Ecto neural progenitor cell (in vitro differentiated cells): ENCODE data around the gene LRP1B.
"Not testable (repeated sequence)": the region's sequence is repeated elsewhere in the genome, so short reads cannot be mapped to it uniquely, and the experiment has no call there.

Source experiments
- DNase-seq: peaks from one replicate; pipeline ENCODE4 v3.0.0-alpha.2; 2018; ENCODE audit warnings: low spot score

The LRP1B gene

DNA sequence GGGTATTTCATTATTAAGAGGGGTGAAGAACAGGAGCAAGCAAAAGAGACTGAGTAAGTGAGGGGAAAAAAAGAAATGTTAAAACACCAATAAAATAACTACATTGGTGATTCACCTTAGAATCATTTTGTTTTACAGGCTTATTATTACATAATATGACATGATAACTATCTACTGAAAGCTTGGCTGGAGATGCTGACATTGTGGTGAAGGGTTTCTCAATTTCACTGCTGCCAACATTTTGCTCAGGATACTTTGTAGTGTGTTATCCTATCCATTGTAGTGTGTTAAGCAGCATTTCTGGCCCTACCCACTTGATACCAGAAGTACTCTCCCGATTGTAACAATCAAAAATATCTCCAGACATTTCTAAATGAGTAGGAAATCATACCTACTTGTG is 1786.0 kb downstream of the LRP1B start:
- DNase-seq = no peak

DNA sequence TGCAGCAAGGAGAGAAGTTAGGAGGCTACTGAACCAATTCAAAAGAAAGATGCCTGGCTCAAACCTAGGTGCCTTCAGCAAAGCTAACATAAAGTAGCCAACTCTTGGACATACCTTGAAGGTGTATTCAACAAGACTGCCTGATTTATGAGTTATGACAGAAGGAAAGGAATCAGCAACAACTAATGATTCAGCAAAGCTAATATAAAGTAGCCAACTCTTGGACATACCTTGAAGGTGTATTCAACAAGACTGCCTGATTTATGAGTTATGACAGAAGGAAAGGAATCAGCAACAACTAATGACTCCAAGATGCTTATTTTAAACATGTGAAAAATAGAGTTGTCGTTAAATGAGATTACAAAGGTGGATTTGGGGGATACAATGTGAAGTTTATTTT is 1786.5 kb downstream of the LRP1B start:
- DNase-seq = not testable (repeated sequence)

DNA sequence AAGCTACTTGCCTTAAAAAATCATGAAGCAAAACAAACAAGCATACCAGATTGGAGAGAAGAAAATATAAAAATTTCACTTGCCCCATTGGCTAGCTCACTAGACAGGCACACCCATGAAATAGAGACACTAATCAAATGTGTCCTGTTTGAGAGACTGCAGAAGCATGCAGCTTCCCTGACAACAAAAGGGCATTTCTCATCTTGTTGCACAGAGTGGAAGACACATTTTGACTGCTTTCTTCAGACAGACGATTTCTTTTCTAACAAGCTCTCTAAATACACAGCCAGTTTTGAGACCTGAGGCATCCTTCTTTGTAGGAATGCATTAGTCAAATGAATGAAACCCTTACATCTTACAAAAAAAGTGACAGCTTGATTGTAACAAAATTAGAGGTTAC is 1792.0 kb downstream of the LRP1B start:
- DNase-seq = no peak

DNA sequence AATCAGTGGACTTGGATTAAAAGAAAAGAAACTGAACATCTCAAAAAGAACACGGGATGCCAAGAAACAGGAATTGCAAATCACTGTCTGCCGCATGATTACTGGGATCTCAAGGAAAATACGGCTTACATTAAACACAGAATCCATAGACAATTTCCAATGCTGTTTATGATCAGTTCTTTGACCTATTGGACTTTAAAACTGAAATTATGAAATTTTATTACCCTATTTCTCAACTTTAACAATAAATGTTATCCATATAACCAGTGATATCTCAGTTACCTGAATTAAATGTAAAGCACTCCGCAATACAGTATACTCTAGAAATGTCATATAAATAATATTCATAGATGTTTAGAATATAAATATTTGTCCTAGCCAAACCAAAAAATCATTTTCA is 1793.8 kb downstream of the LRP1B start:
- no peak for DNase-seq

DNA sequence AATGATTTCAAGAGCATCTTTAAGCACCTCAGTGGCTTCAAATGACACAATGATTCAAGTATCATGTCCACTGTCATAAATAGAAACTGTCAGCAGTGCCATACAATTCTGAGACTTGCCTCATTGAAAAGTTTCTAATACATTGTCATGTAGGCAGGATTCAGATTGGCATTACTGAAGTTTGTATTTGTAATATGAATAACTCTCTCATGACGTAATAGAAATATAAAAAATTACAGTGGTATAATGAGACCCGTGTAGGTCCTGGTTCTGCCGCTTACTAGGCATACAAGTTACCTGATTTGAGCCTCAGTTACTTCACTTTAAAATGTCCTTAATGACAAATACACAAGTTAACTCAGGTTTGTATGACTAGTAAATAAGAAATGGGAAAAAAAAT is 1814.5 kb downstream of the LRP1B start:
- no peak for DNase-seq

DNA sequence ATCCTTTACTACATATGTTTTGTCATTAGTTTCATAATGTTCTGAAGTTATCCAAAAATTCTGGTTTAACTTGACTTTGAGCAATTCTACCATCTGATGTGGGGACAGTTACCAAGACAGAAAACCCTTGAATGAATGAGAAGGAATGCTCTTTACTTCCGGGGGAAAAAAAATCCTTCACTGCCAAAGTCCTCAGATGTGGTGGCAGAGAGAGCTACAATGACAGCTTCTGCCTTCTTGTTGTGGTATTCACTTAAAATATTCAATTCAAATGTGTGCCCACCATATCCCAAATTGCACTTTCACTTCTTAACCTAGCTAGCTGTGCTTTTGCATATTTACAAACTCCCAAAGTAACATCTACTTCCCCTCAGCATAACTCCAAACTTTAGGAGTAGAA is 1818.9 kb downstream of the LRP1B start:
- no peak for DNase-seq

DNA sequence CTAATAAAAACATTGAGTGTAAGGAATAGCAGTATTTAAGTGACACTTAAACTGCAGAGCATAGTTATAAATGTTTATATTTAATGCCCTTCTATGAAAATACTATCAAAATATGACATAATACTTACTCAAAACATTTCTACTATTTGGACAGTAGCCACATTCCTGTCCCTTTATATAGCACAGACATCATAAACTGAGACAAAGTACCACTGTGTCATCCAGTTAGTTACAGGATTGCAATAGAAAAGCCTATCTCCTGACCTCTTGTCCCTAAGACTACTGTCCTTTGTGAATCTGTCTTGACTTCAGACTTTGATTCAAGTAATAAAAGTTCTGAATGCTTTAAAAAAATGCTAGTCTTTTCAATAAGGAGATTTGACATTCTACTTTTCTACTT is 1822.1 kb downstream of the LRP1B start:
- no peak for DNase-seq

DNA sequence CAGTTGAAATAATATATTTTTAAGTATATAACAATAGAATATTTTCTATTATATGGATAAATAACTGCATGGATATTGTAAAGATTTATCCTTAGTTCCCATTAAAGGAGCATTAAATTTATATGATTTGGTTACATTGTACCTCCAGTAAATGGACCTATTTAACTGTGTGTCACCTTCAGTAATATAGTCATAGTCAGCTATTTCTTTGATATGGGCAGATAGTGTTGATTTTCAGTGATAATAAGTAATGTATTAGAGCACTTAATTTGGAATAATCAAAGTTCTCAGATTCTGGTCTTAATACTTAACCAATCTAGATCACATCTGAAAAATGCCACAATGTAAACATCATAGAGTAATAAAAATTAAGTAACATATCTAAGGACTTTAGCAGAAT is 1823.3 kb downstream of the LRP1B start:
- DNase-seq = no peak

DNA sequence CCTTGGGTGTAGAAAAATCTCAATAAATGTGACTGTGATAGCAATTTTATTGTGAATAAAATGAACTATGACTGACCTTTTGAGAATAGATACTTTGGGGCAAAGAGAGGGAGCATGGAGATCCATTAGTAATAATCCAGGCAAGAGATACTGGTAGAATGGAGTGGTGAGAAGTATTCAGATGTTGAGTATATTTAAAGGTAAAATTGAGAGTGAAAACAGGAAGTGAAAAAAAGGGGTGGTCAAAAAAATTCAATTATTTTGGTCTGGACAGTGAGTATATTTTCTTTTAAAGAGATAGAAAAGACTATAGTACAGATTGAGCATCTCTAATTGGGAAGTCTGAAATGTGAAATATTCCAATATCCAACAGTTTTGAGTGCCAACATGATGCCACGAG is 1835.0 kb downstream of the LRP1B start:
- DNase-seq = no peak

DNA sequence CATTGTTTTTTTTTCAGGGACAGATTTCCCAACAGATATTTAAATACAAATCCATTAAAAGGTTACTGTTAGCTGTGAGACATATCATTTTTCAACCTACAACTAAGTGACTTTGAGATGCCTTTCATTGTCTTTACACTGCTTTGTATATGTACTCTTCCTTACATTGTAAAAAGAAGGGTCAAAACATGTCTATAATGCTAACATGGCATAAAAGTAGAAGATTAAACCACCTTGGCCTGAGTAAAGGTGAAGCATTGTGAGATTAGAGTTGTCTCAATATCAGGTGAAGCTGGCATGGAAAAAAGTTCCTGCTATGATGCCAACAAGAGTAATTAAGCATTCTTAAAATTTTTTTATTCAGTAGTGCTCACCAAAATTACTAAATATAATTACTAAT is 1842.1 kb downstream of the LRP1B start:
- DNase-seq = no peak

DNA sequence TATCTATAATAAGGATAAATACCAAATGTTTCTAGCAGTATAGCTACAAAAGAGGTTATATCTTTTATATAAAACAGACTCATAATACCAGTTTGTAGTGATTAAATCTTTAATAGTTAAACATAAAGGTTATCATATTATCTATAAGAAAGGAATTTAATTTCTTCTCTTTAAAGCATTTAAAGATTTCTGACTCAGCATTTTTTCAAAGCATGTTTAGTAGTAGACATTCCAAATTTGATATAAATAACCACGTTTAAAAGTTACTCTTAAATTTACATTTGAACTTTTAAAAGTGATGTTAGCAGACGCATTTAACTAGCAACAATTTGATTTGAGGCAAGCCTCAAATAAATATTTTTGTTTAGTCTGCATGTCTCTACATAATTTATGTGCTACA is 1842.6 kb downstream of the LRP1B start:
- DNase-seq = no peak

DNA sequence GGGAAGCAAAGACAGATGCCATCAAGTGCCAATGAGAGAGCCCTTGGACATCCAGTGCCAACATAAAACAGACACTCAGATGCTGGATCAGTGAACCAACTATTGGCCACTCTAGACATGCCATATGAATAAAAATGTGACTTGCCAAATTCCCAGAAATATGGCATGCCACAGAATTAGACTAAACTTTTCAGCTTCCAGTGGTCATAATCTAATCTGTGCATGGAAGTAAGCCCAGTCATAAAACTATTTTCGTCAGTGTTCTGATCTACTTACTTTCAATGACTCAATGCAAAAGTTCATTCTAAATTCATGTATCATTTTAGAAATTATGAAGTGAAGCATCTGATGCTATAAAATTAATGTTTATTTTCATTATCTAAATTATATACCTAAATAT is 1844.4 kb downstream of the LRP1B start:
- DNase-seq = no peak

DNA sequence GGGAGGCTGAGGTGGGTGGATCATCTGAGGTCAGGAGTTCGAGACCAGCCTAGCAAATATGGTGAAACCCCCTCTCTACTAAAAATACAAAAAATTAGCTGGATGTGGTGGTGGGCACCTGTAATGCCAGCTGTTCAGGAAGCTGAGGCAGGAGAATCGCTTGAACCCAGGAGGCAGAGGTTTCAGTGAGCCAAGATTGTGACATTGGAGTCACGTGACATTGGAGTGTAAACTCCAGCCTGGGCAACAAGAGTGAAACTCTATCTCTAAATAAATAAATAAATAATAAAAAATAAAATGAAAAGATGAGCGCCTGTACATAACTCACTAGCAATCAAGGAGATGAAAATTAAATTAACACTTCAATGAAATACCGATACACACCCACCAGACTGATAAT is 1853.5 kb downstream of the LRP1B start:
- not testable (repeated sequence) for DNase-seq

DNA sequence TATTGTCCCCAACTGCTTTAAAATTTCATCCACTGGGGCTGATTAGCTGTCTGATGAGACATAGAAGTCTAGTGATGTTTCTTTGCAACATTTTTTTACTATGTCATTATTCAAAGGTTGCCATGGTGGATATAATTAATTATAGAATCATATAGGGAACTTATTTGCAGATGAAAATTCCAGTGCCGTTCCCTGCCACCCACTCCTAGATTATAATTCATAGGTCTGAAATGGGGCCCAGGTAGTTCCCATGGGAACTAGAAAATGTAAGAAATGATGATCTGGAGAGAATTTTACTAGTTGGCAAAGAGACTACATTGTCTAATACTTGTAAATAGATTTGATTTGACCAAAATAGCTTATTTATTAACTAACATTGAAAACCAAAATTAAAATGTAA is 1854.2 kb downstream of the LRP1B start:
- DNase-seq = no peak

DNA sequence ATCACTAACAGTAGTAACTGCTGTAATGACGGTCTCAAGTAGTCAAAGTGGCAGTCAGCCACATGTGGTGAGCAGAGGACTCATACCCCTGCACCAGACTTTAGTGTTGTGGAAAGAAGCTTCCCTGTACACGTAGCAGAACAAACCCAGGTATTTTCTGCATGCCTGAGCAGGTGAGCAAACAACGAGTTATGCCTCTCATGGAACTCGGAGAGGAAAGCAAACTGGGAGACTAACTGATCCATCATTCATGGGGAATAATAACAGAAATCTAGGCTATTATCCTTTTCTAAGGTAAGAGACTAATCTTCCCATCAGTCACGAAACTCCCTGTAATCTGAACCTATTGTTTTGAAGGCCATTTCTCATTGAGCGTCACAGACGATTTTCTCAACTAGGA is 1855.4 kb downstream of the LRP1B start:
- DNase-seq = no peak

DNA sequence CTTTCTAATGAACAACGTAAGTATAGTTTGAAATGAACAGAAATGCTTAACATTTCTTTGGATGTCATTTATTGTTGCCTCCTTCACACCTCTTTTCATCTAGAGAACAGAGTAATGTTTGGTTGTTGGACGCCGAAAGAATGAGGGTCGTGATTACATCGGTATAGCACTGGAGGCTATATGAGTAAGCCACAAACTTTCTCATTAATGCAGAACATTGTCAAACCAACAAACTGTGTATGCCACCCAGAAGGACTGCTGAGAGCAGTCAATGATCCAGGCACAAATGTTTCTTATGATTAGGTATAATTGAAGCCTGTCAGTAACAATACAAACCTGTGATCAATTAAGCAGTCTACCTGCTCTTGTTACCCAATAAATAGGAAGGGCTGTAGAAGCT is 1855.9 kb downstream of the LRP1B start:
- no peak for DNase-seq

DNA sequence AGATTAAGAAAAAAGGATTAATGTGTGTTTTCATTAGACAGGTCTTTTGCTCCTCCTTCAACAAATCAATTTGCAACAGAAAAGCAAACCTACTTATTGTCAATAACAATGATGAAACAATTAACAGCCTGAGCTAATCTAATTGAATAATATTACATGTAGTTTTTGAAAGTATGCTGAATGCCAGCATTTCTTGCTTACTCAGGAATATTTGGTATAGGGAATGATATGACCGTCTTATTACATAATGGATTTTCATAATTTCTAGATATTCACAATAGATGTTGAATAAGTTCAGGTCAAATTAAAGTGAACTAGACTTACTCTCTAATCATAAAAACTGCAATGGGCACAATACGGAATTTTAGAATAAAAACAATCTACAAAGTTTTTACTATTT is 1856.9 kb downstream of the LRP1B start:
- DNase-seq = no peak

DNA sequence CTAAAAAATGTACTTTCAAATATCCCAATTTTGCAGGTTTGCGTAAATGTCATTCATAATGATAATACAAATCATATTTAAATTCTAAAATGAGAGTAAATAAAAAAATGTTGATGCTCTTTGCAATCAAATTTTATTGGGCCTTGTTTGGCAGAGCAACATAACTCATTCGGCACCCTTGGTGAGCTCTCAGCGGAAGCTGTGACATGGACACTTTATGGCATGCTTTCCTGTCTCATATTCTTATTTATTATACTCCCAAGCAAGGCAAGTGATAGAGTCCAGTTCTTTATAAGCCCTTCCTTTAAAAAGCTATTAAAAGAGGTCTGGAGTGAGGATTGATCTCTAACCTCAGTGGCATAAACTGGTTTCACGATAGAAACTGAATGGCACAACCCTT is 1857.4 kb downstream of the LRP1B start:
- no peak for DNase-seq

DNA sequence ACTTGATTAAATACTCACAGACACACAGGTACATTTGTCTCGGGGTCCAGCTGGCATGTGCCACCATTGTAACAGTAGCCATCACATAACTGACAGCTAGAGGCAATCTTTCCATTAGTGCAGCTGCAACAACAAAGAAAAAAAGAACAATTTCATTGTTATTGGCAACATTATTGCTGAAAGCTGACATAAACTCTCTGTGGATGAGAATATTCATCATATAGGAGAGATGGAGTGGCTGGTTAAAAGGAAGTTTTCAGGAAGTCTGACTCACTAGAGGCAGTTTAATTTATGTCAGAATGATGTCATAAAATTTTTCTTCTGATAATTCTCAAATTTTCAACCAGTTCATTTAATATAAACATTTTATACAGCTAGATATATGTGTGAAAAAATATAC is 1860.6 kb downstream of the LRP1B start:
- DNase-seq = no peak

DNA sequence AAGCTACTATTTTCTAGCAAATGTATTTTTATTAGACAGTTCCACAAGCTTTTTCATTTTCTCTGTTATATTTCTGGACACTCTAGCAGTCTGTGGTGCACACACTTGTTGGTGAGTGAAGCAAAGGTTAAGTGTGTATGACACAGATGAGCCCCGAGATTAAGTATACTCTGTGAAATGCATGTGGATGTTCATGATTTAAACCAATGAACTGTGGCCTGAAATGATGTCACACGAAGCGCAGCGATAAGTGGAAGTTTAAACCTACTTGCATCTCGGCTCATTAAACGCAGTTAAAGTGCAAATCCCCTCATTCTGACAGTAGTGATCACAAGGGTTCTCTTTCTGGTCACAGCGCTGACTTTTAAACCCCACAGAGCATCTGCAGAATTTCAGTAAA is 1861.8 kb downstream of the LRP1B start:
- no peak for DNase-seq

DNA sequence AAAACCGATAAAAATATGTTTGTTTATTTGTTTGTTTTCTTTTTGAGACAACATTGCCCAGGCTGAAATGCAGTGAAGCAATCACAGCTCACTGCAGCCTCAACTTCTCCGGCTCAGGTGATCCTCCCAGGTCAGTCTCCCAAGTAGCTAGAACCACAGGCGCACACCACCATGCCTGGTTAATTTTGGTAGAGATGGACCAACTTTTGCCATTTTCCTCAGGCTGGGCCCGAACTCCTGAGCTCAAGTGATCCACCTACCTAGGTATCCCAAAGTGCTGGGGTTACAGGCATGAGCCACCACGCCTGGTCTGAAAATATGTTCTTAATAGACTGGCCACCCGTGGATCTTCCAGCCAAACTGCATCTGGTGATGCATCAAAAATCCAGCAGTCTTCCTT is 1867.9 kb downstream of the LRP1B start:
- no peak for DNase-seq

DNA sequence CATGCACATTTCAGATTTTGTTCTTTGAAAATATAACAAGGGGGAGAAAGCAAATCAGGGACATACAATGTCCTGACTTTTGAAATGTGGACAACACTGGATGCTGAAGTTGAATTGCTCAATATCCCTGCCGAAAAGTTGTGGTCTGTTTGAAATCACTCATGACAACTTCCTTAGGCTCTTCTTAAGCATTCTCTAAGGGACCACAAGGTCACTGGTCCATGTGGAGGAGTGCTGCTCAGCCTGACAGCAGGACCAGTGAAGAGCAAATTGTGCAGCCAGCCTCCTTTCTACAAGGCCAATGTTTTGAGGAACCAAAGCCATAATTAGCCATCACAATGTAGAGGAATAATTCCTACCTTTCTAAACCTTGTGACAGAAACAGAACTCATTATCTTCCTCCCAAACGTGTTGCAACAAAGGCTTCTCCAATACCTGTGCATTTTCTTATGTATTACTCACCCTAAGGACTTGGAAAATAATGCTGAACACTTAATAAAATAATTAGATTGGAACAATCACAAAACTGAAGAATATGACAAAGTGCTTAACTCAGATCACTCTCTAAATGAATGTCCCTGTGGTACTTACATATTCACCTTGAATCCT is 1873.0 kb downstream of the LRP1B start:
- DNase-seq = no peak

DNA sequence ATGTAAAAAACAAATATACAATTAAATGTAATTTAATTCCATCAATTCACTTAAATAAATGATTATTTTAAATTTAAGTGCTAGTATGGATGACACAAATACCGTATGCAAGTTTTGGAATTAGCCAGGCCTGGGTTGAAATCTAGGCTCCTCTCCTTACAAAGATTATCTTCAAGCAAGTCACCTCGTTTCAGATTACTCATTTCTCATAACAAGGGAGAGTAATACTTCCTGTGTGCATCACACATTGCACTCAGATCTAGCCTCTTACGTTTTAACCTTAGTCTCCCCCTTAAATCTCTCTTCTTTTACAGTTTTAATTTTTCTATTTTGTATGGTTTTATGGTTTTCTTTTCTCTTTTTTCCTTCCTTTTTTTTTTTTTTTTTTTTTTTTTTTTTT is 1874.7 kb downstream of the LRP1B start:
- DNase-seq = no peak

DNA sequence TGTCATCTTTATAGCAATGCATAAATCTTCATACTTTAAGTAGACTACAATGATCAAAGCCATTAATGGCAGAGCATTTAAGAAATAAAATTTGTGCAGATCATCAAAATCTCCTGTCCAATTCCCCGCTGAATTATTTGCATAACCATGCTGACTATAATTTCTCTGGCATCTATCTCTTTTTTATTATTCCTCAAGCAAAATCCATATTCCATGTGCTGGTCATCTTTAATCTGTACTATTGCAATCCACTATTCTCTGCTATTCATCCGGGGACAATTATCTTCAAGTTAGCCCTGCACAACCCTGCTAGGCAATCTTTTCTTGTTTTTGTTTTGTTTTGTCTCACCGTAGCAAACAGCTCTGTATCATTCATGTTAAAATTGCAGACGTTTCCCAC is 1881.0 kb downstream of the LRP1B start:
- no peak for DNase-seq

DNA sequence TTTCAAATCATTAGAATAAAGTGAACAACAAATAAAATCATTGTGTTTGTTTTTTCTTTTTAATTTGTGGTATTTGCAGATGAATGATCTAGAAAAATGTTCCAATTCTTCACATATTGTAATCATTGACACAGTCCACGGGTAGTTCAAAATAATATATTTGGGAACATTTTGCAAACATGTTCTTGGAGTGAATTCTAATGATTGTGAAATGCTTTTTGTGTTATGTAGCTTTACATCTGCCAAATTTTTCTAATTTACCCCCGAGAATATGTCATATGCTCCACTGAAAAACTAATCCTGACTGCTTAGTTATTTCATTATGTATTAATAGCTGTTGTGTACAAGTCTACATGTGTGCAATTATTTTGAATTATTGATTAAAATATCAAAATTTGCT is 1882.2 kb downstream of the LRP1B start:
- no peak for DNase-seq
